ENCODE data around the gene TRIO. TPM values are rescaled to one million over a fixed set of nuclear protein-coding genes. Genes with fewer than 3 reads are reported as not detected.

TRIO gene
- total and polyA plus RNA-seq, 4 donors = 23.8 to 243 (median 110) TPM

GRCh38 chr5:14440582-14441431, 297.7 kb downstream of the TRIO start:
- Histone ChIP-seq H3K27me3 (ENCODE audit: control insufficient read depth in 3 of 3, insufficient read depth in 3 of 3, low read length in 2 of 3) (no peaks in the 10 kb centered on the region), H3K4me1 (ENCODE audit: control insufficient read depth in 5 of 5, insufficient read depth in 5 of 5, low read length in 5 of 5) (peaks cover 0 to 32% (median 10%) of the 10 kb centered on the region in 5 donors), H3K9me3 (ENCODE audit: control insufficient read depth in 4 of 4, insufficient read depth in 3 of 4, low read length in 3 of 4) (no peaks in the 10 kb centered on the region), H3K4me3 (no peak overlapping the region), H3K36me3 (ENCODE audit: control insufficient read depth in 4 of 4, insufficient read depth in 4 of 4, low read length in 4 of 4) (peaks cover 0 to 12% (median under 1%) of the 10 kb centered on the region in 4 donors), H3K9ac (ENCODE audit: insufficient read depth in 1 of 2, low read length in 2 of 2) (peak overlapping the region; percentile 56 to 90), H3K27ac (ENCODE audit: low read depth in 1 of 2, low read length in 1 of 2) (peak overlapping the region; percentile 30 to 43)
- 67 to 84% methylated on average over 40 of the region's 40 CpGs for WGBS, 2 donors
- DNase-seq (peak; percentile 82 to 91 (median 90)), ATAC-seq (ENCODE audit: insufficient read depth, low FRiP score) (peak; percentile 81)
- TF ChIP-seq, protein P1, sequence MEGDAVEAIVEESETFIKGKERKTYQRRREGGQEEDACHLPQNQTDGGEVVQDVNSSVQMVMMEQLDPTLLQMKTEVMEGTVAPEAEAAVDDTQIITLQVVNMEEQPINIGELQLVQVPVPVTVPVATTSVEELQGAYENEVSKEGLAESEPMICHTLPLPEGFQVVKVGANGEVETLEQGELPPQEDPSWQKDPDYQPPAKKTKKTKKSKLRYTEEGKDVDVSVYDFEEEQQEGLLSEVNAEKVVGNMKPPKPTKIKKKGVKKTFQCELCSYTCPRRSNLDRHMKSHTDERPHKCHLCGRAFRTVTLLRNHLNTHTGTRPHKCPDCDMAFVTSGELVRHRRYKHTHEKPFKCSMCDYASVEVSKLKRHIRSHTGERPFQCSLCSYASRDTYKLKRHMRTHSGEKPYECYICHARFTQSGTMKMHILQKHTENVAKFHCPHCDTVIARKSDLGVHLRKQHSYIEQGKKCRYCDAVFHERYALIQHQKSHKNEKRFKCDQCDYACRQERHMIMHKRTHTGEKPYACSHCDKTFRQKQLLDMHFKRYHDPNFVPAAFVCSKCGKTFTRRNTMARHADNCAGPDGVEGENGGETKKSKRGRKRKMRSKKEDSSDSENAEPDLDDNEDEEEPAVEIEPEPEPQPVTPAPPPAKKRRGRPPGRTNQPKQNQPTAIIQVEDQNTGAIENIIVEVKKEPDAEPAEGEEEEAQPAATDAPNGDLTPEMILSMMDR (IDR thresholded peaks at IDR 0.05; ENCODE audit: control extremely low read depth, extremely low read depth) = no peak

DNA sequence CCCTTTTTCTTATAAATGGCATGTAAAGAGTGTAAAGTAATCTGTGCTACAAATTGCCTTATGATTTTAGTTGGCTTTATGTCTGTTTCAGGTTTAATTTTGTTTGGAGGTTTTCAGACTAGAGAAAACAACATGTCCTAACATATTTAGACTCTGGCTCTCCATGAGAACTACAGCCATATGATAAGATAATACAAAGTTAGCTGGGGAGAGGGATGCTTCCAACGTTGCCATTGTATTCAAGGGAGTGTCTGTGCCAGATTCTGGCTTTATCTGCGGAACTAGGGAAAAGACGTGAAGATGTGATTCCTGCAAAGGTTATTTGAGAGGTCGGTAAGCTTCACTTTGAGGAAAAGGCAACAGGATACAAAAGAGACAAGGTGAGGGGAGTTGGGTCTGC, 298.5 kb downstream of the TRIO start:
- Histone ChIP-seq H3K9ac (ENCODE audit: insufficient read depth in 1 of 2, low read length in 2 of 2) (peak overlapping the region in 1 of 2 donors; percentile 90), H3K4me3 (no peak overlapping the region), H3K4me1 (ENCODE audit: control insufficient read depth in 5 of 5, insufficient read depth in 5 of 5, low read length in 5 of 5) (peaks cover 0 to 39% (median 10%) of the 10 kb centered on the region in 5 donors), H3K36me3 (ENCODE audit: control insufficient read depth in 4 of 4, insufficient read depth in 4 of 4, low read length in 4 of 4) (peaks cover 0 to 11% (median 0%) of the 10 kb centered on the region in 4 donors), H3K27ac (ENCODE audit: low read depth in 1 of 2, low read length in 1 of 2) (no peak overlapping the region), H3K9me3 (ENCODE audit: control insufficient read depth in 4 of 4, insufficient read depth in 3 of 4, low read length in 3 of 4) (no peaks in the 10 kb centered on the region), H3K27me3 (ENCODE audit: control insufficient read depth in 3 of 3, insufficient read depth in 3 of 3, low read length in 2 of 3) (no peaks in the 10 kb centered on the region)
- TF ChIP-seq, protein P1 (IDR thresholded peaks at IDR 0.05; ENCODE audit: control extremely low read depth, extremely low read depth) = no peak
- ATAC-seq (ENCODE audit: insufficient read depth, low FRiP score) (no peak), DNase-seq (no peak)
- WGBS, 2 donors = 84 to 85% methylated on average over 4 of the region's 4 CpGs

DNA sequence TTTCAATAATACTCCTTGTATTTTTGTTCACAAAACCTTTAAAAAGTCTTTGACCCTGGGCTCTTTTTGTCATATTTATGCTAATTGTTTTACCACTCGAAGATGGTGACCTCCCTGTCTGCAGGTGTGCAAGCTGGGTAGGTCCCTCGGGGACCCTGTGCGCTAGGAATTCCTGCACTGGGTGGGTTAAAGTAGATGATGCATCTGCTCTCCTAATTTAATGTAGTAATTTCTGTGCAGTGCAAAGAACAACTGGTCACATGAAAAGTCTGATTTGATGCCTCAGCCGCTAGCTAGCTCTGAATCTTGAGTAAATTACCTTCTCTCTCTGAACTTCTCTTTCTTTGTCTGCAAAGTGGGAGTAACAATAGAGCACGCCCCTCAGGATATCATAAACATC, 299.4 kb downstream of the TRIO start:
- H3K36me3 ChIP-seq (ENCODE audit: control insufficient read depth in 4 of 4, insufficient read depth in 4 of 4, low read length in 4 of 4) = peaks cover 0 to 11% (median 0%) of the 10 kb centered on the region in 4 donors
- no peak overlapping the region for H3K9ac ChIP-seq (ENCODE audit: insufficient read depth in 1 of 2, low read length in 2 of 2)
- TF ChIP-seq, protein P1 (IDR thresholded peaks at IDR 0.05; ENCODE audit: control extremely low read depth, extremely low read depth) = no peak
- H3K27ac ChIP-seq (ENCODE audit: low read depth in 1 of 2, low read length in 1 of 2) = no peak overlapping the region
- H3K4me1 ChIP-seq (ENCODE audit: control insufficient read depth in 5 of 5, insufficient read depth in 5 of 5, low read length in 5 of 5) = peaks cover 0 to 39% (median 10%) of the 10 kb centered on the region in 5 donors
- ATAC-seq (ENCODE audit: insufficient read depth, low FRiP score) = no peak
- no peaks in the 10 kb centered on the region for H3K9me3 ChIP-seq (ENCODE audit: control insufficient read depth in 4 of 4, insufficient read depth in 3 of 4, low read length in 3 of 4)
- H3K4me3 ChIP-seq = no peak overlapping the region
- no peaks in the 10 kb centered on the region for H3K27me3 ChIP-seq (ENCODE audit: control insufficient read depth in 3 of 3, insufficient read depth in 3 of 3, low read length in 2 of 3)
- DNase-seq = no peak
- 92 to 96% methylated on average over 5 of the region's 5 CpGs for WGBS, 2 donors

Data from lung (tissue), 12 donors.